CD4-positive, alpha-beta T cell (primary cell): ENCODE data around the gene STPG2. TPM values are rescaled to one million over a fixed set of nuclear protein-coding genes. Genes with fewer than 3 reads are reported as not detected.
A peak's percentile ranks its signal among the peaks of the same experiment; 100 is the strongest.

Experiments
- ATAC-seq: fragments of 200-7000 bp; cut with Tn5 transposase; one replicate; pipeline ENCODE4 v1.10.0; 2022; ENCODE audit warnings: mild to moderate bottlenecking; ENCODE audit not compliant: poor library complexity
- CTCF ChIA-PET: fragments of 350-600 bp; sonication (Branson Sonifier 250); formaldehyde crosslinking; loops from one replicate; lab custom pipeline; 2021; ENCODE audit warnings: antibody characterized with exemption, inconsistent platforms; lab: Charles Lee
- POLR2A ChIA-PET: fragments of 350-600 bp; sonication (Branson Sonifier 250); formaldehyde crosslinking; loops from one replicate; lab custom pipeline; 2021; ENCODE audit warnings: antibody characterized with exemption, inconsistent platforms; lab: Charles Lee
- DNase-seq, 14 experiments: peaks; one replicate each; pipeline ENCODE4 v3.0.0-alpha.2; 2013 to 2020; ENCODE audit warnings: mixed read lengths in 2 of 14
- H3K27ac ChIP-seq, 2 donors: one replicate each; pipeline versions ENCODE4 v1.5.1 to v1.7.0; 2013; ENCODE audit warnings: low read length in 2 of 2, low read depth in 1 of 2, mild to moderate bottlenecking in 1 of 2
- H3K27me3 ChIP-seq, 2 experiments: 1 replicate in 1 of 2; 2 replicates in 1 of 2; pipeline versions ENCODE4 v1.6.1 to v1.7.0; 2013; ENCODE audit warnings: low read length in 2 of 2, control low read depth in 1 of 2, mild to moderate bottlenecking in 1 of 2, moderate library complexity in 1 of 2; ENCODE audit not compliant: insufficient read depth in 2 of 2, control insufficient read depth in 1 of 2
- H3K36me3 ChIP-seq: one replicate; pipeline ENCODE4 v1.6.1; 2013; ENCODE audit warnings: low read length, control low read depth; ENCODE audit not compliant: insufficient read depth
- H3K4me1 ChIP-seq: one replicate; pipeline ENCODE4 v1.6.1; 2013; ENCODE audit warnings: low read length, control low read depth; ENCODE audit not compliant: insufficient read depth
- H3K4me3 ChIP-seq: one replicate; pipeline ENCODE4 v1.5.1; 2013; ENCODE audit warnings: mild to moderate bottlenecking, low read length, moderate library complexity
- H3K9me3 ChIP-seq, 2 experiments: 1 replicate in 1 of 2; 2 replicates in 1 of 2; pipeline versions ENCODE4 v1.6.1 to v1.7.0; 2013; ENCODE audit warnings: low read length in 2 of 2, mild to moderate bottlenecking in 2 of 2, control low read depth in 1 of 2, moderate library complexity in 1 of 2; ENCODE audit not compliant: control insufficient read depth in 1 of 2, insufficient read depth in 1 of 2
- H3K27ac Mint-ChIP-seq: one replicate; pipeline ENCODE4 v1.8.0; 2020; ENCODE audit warnings: mixed read lengths
- H3K27me3 Mint-ChIP-seq: one replicate; pipeline ENCODE4 v1.8.0; 2021; ENCODE audit warnings: mixed read lengths
- H3K36me3 Mint-ChIP-seq: one replicate; pipeline ENCODE4 v1.8.0; 2021; ENCODE audit warnings: low read depth, mixed read lengths
- H3K4me1 Mint-ChIP-seq: one replicate; pipeline ENCODE4 v1.8.0; 2021; ENCODE audit warnings: low read depth, mixed read lengths
- H3K4me3 Mint-ChIP-seq: one replicate; pipeline ENCODE4 v1.8.0; 2020; ENCODE audit warnings: mild to moderate bottlenecking, mixed read lengths
- H3K9me3 Mint-ChIP-seq: one replicate; pipeline ENCODE4 v1.8.0; 2020; ENCODE audit warnings: mixed read lengths
- intact Hi-C, 2 experiments: fragments of 100-400 bp; cut with DNase I in 1 of 2; cut with micrococcal nuclease in 1 of 2; formaldehyde crosslinking; loops; one replicate each; pipeline versions ENCODE4 v1.15.1 to v1.9.0; 2023 to 2025; cut with DNase I, micrococcal nuclease
- total RNA-seq, 174 experiments: library from RNA in 2 of 174; stranded (reverse) in 2 of 174; gene quantifications; one replicate each; pipeline ENCODE4 v1.2.3 and lab custom pipeline; 2021 to 2026
- TF ChIP-seq, protein P1 (sequence below): fragments of 200-600 bp; IDR thresholded peaks from one replicate; pipeline ENCODE4 v1.8.0; 2022; ENCODE audit warnings: antibody characterized with exemption, mild to moderate bottlenecking

STPG2 gene
- total RNA-seq, 2 experiments from 2014 or later: 0.22 to 0.28 TPM

DNA sequence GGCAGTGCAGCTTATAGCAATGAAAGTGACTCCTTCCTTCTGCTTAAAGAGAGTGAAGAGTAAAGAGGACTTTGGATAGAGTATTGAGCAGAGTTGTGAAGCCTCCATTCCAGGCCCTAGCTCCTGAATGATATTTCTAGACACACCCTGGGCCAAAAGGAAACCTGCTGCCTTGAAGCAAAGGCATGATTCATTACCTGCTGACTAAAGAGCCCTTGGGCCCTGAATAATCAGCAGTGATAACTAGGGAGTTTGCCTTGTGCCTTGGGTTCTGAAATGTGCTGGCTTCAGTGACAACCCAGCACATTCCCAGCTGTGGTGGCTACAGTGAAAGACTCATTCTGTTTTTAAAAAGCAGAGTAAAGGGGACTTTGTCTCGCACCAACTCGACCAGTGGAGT is 49.2 kb downstream of the STPG2 start:
- no peaks in the 10 kb centered on the region for H3K27me3 ChIP-seq
- Mint-ChIP-seq H3K27me3 (no peaks in the 10 kb centered on the region), H3K4me3 (no peak overlapping the region), H3K9me3 (peaks cover 3% of the 10 kb centered on the region), H3K36me3 (no peaks in the 10 kb centered on the region), H3K4me1 (no peaks in the 10 kb centered on the region), H3K27ac (no peak overlapping the region)
- ChIA-PET CTCF (no interaction called here), POLR2A (no interaction called here)
- no peak for ATAC-seq
- intact Hi-C loops: no loop called here
- H3K4me3 ChIP-seq: no peak overlapping the region
- TF ChIP-seq, protein P1, sequence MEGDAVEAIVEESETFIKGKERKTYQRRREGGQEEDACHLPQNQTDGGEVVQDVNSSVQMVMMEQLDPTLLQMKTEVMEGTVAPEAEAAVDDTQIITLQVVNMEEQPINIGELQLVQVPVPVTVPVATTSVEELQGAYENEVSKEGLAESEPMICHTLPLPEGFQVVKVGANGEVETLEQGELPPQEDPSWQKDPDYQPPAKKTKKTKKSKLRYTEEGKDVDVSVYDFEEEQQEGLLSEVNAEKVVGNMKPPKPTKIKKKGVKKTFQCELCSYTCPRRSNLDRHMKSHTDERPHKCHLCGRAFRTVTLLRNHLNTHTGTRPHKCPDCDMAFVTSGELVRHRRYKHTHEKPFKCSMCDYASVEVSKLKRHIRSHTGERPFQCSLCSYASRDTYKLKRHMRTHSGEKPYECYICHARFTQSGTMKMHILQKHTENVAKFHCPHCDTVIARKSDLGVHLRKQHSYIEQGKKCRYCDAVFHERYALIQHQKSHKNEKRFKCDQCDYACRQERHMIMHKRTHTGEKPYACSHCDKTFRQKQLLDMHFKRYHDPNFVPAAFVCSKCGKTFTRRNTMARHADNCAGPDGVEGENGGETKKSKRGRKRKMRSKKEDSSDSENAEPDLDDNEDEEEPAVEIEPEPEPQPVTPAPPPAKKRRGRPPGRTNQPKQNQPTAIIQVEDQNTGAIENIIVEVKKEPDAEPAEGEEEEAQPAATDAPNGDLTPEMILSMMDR: no peak
- peaks cover 0 to 3% of the 10 kb centered on the region in 2 experiments for H3K9me3 ChIP-seq
- no peak overlapping the region for H3K27ac ChIP-seq
- no peak for DNase-seq
- no peaks in the 10 kb centered on the region for H3K36me3 ChIP-seq
- no peaks in the 10 kb centered on the region for H3K4me1 ChIP-seq

DNA sequence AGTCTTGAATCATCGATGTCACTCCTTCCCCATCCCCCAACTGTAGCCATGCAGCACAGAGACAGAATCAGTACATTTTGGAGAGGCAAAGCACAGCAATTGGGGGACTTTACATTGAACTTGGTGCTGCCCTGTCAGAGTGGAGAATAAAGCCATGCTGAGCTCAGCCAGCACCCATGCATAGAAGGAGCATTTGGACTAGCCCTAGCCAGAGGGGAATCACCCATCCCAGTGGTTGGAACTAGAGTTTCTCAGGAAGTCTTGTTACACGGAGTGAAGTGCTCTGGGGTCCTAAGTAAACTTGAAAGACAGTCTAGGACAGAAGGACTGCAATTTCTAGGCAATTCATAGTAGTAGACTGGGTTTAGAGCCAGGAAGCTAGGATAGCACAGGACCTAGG is 49.6 kb downstream of the STPG2 start:
- ATAC-seq (no peak), DNase-seq (no peak)
- H3K4me1 Mint-ChIP-seq: no peaks in the 10 kb centered on the region
- no peak overlapping the region for H3K4me3 Mint-ChIP-seq
- ChIA-PET CTCF (no interaction called here), POLR2A (no interaction called here)
- no peak overlapping the region for H3K27ac Mint-ChIP-seq
- no peaks in the 10 kb centered on the region for H3K27me3 Mint-ChIP-seq
- Histone ChIP-seq H3K36me3 (no peaks in the 10 kb centered on the region), H3K4me1 (no peaks in the 10 kb centered on the region), H3K4me3 (no peak overlapping the region), H3K27ac (no peak overlapping the region), H3K9me3 (peaks cover 0 to 3% of the 10 kb centered on the region in 2 experiments), H3K27me3 (no peaks in the 10 kb centered on the region)
- TF ChIP-seq, protein P1: no peak
- H3K36me3 Mint-ChIP-seq: no peaks in the 10 kb centered on the region
- intact Hi-C loops: no loop called here
- H3K9me3 Mint-ChIP-seq: peaks cover 3% of the 10 kb centered on the region

DNA sequence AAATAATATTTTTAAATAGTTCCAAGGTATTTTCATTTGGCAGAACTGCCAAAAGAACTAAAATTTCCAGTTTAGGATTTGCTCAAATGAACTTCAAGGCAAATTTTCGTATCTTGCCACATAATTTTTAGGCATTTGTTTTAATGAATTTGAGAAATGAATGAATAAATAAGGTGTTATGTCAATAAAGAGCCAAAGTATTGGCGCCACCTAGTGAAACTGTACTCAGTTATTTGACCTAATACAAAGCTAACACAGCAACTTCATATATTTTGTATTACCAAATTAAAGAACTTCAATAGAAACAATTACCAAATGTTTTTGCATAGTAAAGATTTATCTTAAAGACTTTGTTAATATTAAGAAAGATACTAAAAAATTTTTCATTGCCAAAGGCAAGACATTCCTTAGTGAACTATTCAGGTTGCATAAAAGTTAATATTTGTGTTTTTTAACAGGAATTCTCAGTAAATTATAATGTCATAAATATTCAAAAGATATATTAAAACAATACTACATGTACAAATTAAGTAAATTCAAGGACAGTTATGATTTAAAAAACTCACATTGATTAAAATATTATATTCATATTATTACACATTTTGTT is 50.3 kb downstream of the STPG2 start:
- intact Hi-C loops: no loop called here
- TF ChIP-seq, protein P1: peak; percentile 42
- Histone ChIP-seq H3K36me3 (no peaks in the 10 kb centered on the region), H3K27me3 (no peaks in the 10 kb centered on the region), H3K9me3 (peaks cover 0 to 3% of the 10 kb centered on the region in 2 experiments), H3K27ac (no peak overlapping the region), H3K4me3 (no peak overlapping the region), H3K4me1 (no peaks in the 10 kb centered on the region)
- ATAC-seq: no peak
- H3K9me3 Mint-ChIP-seq: peaks cover 3% of the 10 kb centered on the region
- H3K4me3 Mint-ChIP-seq: no peak overlapping the region
- H3K27ac Mint-ChIP-seq: no peak overlapping the region
- CTCF ChIA-PET: no interaction called here
- POLR2A ChIA-PET: no interaction called here
- no peaks in the 10 kb centered on the region for H3K27me3 Mint-ChIP-seq
- DNase-seq: peak in 3 of 14 experiments; percentile 6 to 15 (median 13)
- no peaks in the 10 kb centered on the region for H3K36me3 Mint-ChIP-seq
- H3K4me1 Mint-ChIP-seq: no peaks in the 10 kb centered on the region
